Mucosa of descending colon (tissue), 3 donors: ENCODE results near the gene GLT1D1. TPM values are rescaled to one million over a fixed set of nuclear protein-coding genes. Genes with fewer than 3 reads are reported as not detected.

ENCODE experiments used
- ATAC-seq: fragments of 200-7000 bp; cut with Tn5 transposase; one replicate; pipeline ENCODE4 v1.9.1; 2020; ENCODE audit warnings: mild to moderate bottlenecking, moderate library complexity
- DNase-seq, 3 donors: peaks; one replicate each; pipeline ENCODE4 v3.0.0-alpha.2; 2020
- H3K36me3 ChIP-seq: fragments of 200-600 bp; one replicate; pipeline ENCODE4 v1.8.0; 2021; ENCODE audit warnings: low read depth, mild to moderate bottlenecking
- H3K4me1 ChIP-seq: fragments of 200-600 bp; one replicate; pipeline ENCODE4 v1.8.0; 2021; ENCODE audit warnings: low read depth, mild to moderate bottlenecking
- H3K4me3 ChIP-seq: fragments of 200-600 bp; one replicate; pipeline ENCODE4 v1.8.0; 2021; ENCODE audit warnings: mild to moderate bottlenecking
- H3K9me3 ChIP-seq: fragments of 200-600 bp; one replicate; pipeline ENCODE4 v1.8.0; 2021; ENCODE audit warnings: mild to moderate bottlenecking
- intact Hi-C, 2 donors: fragments of 100-400 bp; cut with DNase I in 1 of 2; cut with micrococcal nuclease in 1 of 2; formaldehyde crosslinking; loops; one replicate each; pipeline versions ENCODE4 v1.11.0 to v1.11.1; 2022; cut with DNase I, micrococcal nuclease
- total RNA-seq, 3 donors: library from RNA; stranded (reverse); fragmentation: NEBNext Ultra II Directional in 2 of 3; extraction: Animal tissue kit (Norgen Biotek cat#: 25700) in 2 of 3; gene quantifications; one replicate each; pipeline versions ENCODE4 v1.2.1 to v1.2.4, GENCODE V29; 2021 to 2023
- TF ChIP-seq, protein P1 (sequence below): fragments of 200-600 bp; IDR thresholded peaks from one replicate; pipeline ENCODE4 v1.8.0; 2022; ENCODE audit warnings: antibody characterized with exemption, mild to moderate bottlenecking
- donor health status: DM: no; HTN: no; CAD: no; lungs with moderate emphysema.
- donor health status: DM: no; HTN: no; CAD: no.
- donor health status: DM: no; HTN: yes; CAD: no.

GLT1D1 gene
- total RNA-seq, 3 donors from 2014 or later, result 0.65 to 0.73 TPM; not detected in 1

DNA sequence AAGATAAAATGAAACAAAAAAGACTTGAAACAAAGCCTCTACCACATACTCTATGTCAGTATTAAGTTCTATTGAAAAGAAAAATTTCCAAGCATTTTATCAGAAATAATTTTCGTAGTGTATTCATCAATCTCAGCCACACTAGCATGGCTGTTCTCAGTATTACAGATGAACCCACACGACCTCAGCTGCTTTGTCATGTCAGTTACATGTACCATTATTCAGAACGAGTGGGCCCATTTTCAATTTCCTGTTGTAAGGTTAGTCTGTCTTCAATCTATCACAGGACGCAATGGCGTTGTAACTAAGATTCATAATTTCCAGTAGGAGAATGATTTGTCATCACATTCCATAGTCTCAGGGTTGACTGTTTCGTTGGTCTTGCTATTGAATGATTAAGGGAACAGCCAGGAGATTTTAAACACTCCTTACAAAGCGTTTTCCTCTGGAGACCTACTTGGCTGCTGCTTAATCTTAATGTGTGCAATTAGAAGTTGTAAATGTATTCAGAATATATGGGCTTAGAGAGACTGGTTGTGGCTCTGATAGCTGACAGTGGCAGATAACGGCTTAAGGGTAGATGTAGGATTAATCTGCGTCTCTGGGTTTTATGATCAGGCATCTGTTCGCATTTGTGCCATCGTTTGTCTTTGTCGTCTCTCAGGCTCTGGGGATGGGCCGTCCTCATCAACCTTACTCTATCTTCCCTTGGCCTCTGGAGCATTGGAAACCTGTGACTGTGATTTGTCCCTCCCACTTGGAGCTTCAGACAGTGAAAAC is 65.4 kb downstream of the GLT1D1 start:
- Histone ChIP-seq H3K4me1 (no peaks in the 10 kb centered on the region), H3K4me3 (no peak overlapping the region), H3K36me3 (no peaks in the 10 kb centered on the region), H3K9me3 (no peaks in the 10 kb centered on the region)
- TF ChIP-seq, protein P1, sequence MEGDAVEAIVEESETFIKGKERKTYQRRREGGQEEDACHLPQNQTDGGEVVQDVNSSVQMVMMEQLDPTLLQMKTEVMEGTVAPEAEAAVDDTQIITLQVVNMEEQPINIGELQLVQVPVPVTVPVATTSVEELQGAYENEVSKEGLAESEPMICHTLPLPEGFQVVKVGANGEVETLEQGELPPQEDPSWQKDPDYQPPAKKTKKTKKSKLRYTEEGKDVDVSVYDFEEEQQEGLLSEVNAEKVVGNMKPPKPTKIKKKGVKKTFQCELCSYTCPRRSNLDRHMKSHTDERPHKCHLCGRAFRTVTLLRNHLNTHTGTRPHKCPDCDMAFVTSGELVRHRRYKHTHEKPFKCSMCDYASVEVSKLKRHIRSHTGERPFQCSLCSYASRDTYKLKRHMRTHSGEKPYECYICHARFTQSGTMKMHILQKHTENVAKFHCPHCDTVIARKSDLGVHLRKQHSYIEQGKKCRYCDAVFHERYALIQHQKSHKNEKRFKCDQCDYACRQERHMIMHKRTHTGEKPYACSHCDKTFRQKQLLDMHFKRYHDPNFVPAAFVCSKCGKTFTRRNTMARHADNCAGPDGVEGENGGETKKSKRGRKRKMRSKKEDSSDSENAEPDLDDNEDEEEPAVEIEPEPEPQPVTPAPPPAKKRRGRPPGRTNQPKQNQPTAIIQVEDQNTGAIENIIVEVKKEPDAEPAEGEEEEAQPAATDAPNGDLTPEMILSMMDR, result no peak
- ATAC-seq (no peak), DNase-seq (no peak)
- intact Hi-C loops, result no loop called here

GRCh38 chr12:128920468-128920867 is 67.2 kb downstream of the GLT1D1 start:
- no peak for ATAC-seq
- intact Hi-C loops, result no loop called here
- Histone ChIP-seq H3K4me1 (no peaks in the 10 kb centered on the region), H3K36me3 (no peaks in the 10 kb centered on the region), H3K4me3 (no peak overlapping the region), H3K9me3 (no peaks in the 10 kb centered on the region)
- DNase-seq, result peak in 1 of 3 donors; percentile 6
- TF ChIP-seq, protein P1, result no peak

DNA sequence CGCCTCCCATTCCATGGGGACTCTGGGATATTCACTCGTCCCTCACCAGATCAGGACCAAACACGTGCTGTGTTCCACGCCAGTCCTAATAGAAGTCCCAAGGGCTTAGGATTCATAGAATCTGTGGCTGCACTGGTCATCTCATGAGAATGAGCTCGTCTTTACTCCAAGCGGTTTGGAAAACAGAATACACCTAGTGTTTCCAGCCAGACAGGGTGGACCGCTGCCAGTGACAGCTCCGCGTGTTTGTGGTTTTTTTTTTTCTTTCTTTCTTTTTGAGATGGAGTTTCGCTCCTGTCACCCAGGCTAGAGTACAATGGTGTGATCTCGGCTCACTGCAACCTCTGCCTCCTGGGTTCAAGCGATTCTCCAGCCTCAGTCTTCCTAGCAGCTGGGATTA is 75.1 kb downstream of the GLT1D1 start:
- TF ChIP-seq, protein P1, result no peak
- H3K4me3 ChIP-seq, result no peak overlapping the region
- intact Hi-C loops, result no loop called here
- ATAC-seq, result no peak
- no peak for DNase-seq
- no peaks in the 10 kb centered on the region for H3K4me1 ChIP-seq
- no peaks in the 10 kb centered on the region for H3K9me3 ChIP-seq
- H3K36me3 ChIP-seq, result no peaks in the 10 kb centered on the region

GRCh38 chr12:128929057-128929456 is 75.8 kb downstream of the GLT1D1 start:
- no peaks in the 10 kb centered on the region for H3K36me3 ChIP-seq
- no peak for DNase-seq
- no peak for ATAC-seq
- H3K9me3 ChIP-seq, result no peaks in the 10 kb centered on the region
- no peaks in the 10 kb centered on the region for H3K4me1 ChIP-seq
- TF ChIP-seq, protein P1, result no peak
- H3K4me3 ChIP-seq, result no peak overlapping the region
- intact Hi-C loops, result no loop called here

GRCh38 chr12:128930606-128931005 is 77.3 kb downstream of the GLT1D1 start:
- Histone ChIP-seq H3K4me1 (no peaks in the 10 kb centered on the region), H3K36me3 (no peaks in the 10 kb centered on the region), H3K4me3 (no peak overlapping the region), H3K9me3 (no peaks in the 10 kb centered on the region)
- intact Hi-C loops, result no loop called here
- DNase-seq (no peak), ATAC-seq (no peak)
- TF ChIP-seq, protein P1, result no peak
